NT2/D1 (cell line): Measurements from ENCODE around the gene ANKRD55.

Experiments
- SUZ12 ChIP-seq: IDR thresholded peaks from 2 replicates; pipeline ENCODE4 v1.6.1; 2011; ENCODE audit not compliant: insufficient read length, insufficient read depth; ENCODE audit errors: extremely low read depth
- YY1 ChIP-seq: IDR thresholded peaks from 2 replicates; pipeline ENCODE4 v1.6.1; 2011; ENCODE audit not compliant: insufficient read length, insufficient read depth

- TF ChIP-seq YY1, result no peak
- TF ChIP-seq SUZ12, result no peak
Measured at GRCh38 chr5:56164376-56164775, 68.8 kb downstream of the ANKRD55 start.
